GM21515 (cell line): ENCODE measurements around the gene MARK4.
"Not testable (repeated sequence)": the region's sequence is repeated elsewhere in the genome, so short reads cannot be mapped to it uniquely, and the experiment has no call there.

Experiments used
- ATAC-seq: cut with Tn5 transposase; IDR thresholded peaks from one replicate; pipeline ENCODE4 v1.9.1; 2021; ENCODE audit not compliant: unreplicated experiment

The MARK4 gene

DNA sequence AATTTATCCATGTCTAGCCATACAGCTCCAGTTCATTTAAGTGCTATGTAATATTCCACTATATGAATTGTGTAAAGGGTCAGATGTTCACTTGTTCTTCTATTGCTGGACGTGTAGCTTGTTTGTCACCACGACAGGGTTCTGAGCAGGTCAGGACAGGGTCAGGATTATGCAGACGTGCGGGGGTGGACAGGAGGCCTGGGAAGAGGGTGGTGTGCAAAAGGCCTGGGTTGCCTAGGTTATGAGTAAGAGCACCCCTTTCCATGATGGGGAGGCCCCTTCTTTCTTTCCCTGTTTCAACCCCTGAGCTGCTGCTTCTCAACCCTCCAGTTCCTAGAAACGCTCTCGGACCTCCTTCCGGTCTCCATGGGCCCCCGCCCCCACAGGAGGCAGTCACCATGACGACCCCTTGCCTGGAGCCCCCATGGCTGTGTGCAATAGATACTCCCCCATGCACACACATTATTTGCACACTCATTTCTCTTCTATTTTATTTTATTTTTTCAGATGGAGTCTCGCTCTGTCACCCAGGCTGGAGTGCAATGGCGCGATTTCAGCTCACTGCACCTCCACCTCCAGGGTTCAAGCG is 7.8 kb upstream of the MARK4 start:
- ATAC-seq = no peak

DNA sequence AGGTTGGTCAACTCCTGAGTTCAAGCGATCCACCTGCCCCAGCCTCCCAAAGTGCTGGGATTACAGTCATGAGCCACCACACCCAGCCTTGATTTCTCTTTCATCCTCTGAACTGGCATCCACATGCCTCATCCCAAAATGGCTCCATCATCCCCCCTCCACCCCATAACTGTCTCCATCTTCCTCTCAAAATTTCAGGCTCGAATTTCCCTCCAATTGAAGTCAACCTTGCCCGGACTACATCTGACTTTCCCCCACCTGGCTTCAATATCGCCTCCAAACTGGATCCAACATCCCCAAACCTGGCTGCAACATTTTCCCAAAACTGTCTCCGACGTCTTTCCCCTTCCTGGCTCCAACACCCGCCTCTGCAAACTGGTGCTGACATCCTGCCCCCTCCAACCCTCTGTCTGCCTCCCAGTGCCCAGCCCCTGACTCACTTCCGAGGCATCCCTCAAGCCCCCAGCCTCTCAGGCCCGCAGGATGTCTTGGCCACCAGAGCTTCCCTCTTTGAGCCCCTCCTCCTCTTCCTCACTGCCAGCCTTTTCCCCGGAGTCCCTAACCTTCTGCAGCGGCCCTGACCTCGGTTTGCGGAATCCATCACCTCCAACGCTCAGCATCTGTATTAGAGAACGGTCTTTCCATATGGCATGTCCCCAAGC is 6.8 kb upstream of the MARK4 start:
- no peak for ATAC-seq

DNA sequence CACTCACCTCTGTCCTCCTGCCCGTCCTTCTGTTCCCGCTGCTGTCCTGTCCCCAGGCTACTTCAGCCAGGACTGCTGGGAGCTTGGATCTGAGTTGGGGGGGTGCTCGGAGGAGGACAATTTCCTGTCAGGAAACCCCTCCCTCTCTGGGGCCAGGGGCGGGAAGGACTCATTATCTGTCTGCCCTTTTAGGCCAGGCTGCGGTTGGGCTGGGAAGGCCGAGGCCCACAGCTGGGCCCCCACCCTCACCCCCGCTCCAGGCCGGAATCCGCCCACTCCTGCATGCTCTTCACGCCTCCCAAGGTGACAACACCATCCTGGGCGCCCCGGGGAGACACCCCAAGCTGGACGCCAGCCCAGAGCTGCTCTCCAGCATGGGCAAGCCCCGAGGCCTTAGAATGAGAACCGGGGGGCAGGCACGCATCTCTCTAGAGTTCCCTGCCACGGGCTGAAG is 5.7 kb upstream of the MARK4 start, which contains the start of gene EXOC3L2:
EXOC3L2 (minus strand) TSS at position 74 of the 454 bp plus-strand sequence. CDS start 6,362 bp downstream, outside the sequence.
- ATAC-seq = no peak

DNA sequence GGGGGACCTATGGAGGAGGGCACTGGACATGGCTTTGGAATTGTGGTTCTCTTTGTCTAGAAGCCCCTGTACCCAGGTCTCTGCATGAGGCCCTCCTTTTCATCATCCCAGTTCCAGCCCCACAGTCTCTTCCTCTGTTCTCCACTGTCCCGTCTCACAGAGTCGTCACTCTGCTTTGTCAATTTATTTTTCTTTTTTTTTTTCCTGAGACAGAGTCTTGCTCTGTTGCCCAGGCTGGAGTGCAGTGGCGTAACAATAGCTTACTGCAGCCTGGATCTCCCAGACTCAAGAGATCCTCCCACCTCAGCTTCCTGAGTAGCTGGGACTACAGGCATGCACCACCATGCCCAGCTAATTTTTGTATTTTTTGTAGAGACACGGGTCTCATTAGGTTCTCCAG is 5.2 kb upstream of the MARK4 start:
- no peak for ATAC-seq

GRCh38 chr19:45247136-45247535 is 3.9 kb upstream of the MARK4 start:
- ATAC-seq = no peak

DNA sequence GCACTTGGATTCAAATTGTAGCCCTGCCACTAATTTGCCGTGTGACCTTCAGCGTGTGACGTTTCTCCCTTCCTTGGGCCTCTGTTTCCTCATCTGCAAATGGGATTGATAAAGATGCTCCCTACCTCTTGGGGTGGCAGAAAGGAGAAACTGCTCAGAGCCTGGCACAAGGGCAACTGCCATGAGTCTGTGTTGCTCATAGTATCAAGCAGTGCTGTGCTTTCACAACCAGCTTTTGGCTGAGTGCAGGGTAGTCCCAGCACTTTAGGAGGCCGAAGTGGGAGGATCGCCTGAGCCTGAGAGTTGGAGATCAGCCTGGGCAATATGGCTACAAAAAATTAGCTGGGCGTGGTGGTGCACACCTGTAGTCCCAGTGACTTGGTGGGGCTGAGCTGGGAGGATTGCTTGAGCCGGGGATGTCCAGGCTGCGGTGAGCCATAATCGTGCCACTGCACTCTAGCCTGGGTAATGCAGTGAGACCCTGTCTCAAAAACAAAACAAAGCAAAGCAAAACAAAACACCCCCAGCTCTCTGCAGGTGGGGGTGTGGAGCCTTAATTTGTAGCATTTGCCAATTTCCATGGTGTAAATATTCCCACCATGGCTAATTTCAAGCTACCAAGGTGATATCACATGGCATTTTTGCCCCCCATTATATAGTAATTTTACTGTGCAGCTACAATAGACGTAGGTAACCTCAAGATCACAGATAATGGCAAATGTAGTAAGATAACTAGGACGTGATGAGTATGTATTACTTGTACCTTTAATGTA is 1.6 kb upstream of the MARK4 start:
- ATAC-seq = no peak

DNA sequence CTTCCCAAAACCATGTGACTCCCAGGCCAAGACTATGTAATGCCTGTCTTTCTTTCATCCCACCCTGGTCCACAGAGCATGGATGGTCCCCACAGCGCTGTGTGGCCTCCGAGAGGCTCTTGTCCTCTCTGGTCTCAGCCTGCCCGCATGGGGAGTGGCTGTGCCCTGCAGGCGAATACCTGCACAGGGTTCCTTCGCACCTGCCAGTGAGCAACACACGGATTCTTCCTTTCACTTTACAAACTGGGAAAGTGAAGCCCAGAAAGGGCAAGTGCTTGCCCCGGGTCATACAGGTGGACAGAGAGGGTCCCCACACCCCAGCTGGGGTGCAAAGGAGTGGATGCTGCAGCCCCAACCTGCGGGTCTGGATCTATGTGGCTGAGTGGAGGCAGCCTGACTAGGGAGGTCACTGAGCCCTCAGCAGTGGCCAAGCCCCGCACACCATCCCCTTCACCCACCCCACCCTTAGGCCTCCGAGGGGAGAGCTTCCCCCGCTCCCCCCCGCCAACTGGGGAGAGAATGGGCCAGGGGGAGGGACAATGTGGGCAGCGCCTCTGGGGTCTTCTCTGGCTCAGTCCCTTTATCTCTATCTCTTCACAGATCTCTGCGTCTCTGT is 747 bp upstream of the MARK4 start:
- ATAC-seq = no peak

DNA sequence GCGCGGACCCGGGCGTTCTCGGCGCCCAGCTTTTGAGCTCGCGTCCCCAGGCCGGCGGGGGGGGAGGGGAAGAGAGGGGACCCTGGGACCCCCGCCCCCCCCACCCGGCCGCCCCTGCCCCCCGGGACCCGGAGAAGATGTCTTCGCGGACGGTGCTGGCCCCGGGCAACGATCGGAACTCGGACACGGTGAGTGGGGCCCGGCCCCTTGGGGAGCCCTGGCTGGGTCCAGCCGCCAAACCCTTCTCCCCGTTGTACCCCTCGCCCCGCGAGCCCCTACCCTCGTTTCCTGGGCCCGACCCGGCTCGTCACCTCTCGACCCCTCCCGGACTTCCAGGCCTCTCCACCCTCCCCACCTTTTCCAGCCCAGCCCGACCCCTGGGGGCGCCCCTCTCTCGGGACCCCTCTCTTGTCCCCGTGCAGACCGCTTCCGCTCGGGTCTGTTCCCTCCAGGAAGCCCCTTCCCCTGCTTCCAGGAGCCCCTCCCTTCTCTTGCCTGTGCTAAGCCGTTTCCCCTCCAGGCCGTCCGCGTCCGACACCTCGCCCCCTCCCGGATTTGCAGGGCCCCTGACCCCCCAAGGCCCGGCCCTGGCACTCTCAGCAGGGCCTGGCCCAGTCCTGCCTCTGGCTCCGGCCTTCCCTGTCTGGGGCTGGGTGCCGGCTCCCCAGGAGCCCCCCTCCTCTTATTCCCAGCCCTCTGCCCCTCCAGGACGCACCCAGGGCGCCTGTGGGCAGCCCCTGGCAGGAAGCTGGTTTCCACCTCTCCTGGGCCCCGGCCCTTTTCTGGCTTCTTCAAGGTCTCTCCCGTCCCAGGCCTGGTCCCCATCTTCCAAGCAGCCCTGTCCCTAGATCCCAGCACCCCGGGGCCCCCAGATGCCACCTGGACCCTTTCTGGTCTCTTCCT is 632 bp downstream of the MARK4 start:
- no peak for ATAC-seq

GRCh38 chr19:45253396-45254027 is 2.4 kb downstream of the MARK4 start:
- ATAC-seq = no peak

GRCh38 chr19:45254044-45254531 is 3.0 kb downstream of the MARK4 start:
- no peak for ATAC-seq

DNA sequence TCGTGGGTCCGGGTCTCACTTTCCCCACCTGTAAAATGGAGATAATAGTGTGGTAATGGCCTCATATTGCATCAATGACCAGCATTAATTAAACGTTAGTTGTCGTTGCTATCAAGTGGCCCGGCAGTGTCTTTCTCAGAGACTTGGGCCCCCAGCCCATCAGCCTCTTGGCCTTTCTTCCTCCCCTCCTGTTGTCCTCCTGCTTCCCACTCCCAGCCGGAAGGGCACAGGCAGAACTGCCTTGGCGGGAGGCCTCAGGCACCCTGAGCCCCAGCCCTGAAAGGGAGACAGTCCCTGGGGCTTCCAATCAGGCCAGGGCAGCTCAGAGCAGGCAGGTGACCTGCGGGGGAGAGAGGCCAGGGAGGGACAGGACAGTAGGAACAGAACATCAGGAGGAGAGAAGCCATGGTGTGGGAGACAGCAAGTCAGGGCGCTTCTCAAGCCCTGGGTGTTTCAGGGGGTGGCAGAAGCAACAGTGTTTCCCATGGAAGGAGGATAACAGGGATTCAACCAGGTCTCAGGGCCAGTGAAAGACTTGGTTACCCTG is 4.6 kb downstream of the MARK4 start:
- ATAC-seq = no peak

- no peak for ATAC-seq
These were observed 5.8 kb downstream of the MARK4 start for GRCh38 chr19:45256836-45257235.

DNA sequence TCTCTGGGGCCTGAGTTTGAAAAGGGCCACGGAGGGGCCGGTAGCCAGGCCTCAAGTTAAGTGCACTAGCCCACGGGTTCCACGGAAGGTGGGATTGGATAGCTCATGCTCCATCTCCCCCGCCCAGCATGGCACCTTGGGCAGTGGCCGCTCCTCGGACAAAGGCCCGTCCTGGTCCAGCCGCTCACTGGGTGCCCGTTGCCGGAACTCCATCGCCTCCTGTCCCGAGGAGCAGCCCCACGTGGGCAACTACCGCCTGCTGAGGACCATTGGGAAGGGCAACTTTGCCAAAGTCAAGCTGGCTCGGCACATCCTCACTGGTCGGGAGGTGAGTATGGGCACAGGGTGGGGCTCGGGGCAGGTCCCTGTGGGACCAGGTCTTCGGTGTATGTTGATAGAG is 7.8 kb downstream of the MARK4 start:
- no peak for ATAC-seq

DNA sequence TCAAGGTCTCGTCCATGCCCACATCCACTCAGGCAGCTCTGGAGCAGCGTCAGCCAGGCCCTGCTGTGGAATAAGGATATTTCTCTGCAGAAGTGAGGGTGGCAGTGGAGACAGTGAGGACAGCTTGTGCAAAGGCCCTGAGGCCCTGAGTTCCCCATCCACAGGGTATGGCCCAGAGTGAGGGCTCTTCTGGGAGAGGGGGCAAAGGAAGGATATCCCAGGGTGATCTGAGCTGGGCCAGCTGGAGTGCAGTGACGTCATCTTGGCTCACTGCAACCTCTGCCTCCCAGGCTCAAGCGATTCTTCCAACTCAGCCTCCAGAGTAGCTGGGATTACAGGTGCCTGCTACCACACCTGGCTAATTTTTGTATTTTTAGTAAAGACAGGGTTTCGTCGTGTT is 11.5 kb downstream of the MARK4 start:
- no peak for ATAC-seq

- no peak for ATAC-seq
These were observed 11.9 kb downstream of the MARK4 start for GRCh38 chr19:45263013-45263412.

- no peak for ATAC-seq
These were observed 13.8 kb downstream of the MARK4 start for GRCh38 chr19:45264781-45265317.

DNA sequence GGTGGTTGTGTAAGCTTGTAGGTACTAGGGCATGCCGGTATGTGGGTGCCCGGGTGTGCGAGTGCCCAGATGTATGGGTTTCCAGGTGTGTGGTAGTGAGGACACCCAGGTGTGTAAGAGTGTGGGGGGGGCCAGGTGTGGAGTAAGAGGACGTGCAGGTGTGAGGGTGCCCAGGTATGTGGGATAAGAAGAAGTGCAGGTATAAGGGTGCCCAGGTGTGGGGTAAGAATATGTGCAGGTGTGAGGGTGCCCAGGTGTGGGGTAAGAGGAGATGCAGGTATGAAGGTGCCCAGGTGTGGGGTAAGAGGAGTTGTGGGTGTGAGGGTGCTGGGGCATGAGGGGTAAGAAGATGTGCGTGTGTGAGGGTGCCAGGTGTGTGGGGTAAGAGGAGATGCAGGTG is 14.3 kb downstream of the MARK4 start:
- no peak for ATAC-seq

DNA sequence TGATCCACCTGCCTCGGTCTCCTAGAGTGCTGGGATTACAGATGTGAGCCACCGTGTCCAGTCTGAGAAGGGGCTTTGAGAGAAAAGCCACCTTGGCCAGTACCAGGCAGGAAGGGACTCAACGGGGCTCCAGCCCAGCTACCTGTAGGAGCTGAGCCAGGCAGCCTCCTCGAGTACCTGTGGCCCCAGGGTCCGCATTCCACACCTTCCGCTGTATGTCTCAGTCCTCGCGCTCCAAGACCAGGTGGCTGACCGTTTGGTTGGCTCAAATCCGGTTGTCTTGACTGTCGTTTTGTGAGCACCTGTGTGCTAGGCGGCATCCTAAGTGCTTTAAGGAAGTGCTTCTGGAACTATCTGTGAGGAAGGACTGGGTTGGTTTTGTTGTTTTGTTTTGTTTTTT is 16.2 kb downstream of the MARK4 start:
- ATAC-seq = no peak

GRCh38 chr19:45269939-45270338 is 18.9 kb downstream of the MARK4 start:
- not testable (repeated sequence) for ATAC-seq
